Muscle layer of colon (tissue), 2 donors: ENCODE results near the gene WDR82.

Experiments
- H3K27ac ChIP-seq: one replicate; pipeline ENCODE4 v1.7.0; 2013; ENCODE audit warnings: low read depth, mild to moderate bottlenecking, low read length, moderate library complexity
- H3K27me3 ChIP-seq, 2 donors: one replicate each; pipeline ENCODE4 v1.7.0; 2013; ENCODE audit warnings: low read length in 2 of 2, mild to moderate bottlenecking in 2 of 2; ENCODE audit not compliant: insufficient read depth in 2 of 2, control insufficient read depth in 1 of 2
- H3K36me3 ChIP-seq: one replicate; pipeline ENCODE4 v1.7.0; 2013; ENCODE audit warnings: mild to moderate bottlenecking, low read length; ENCODE audit not compliant: insufficient read depth
- H3K4me1 ChIP-seq: one replicate; pipeline ENCODE4 v1.7.0; 2013; ENCODE audit warnings: mild to moderate bottlenecking, low read length; ENCODE audit not compliant: insufficient read depth
- H3K4me3 ChIP-seq, 2 donors: one replicate each; pipeline ENCODE4 v1.7.0; 2013; ENCODE audit warnings: low read length in 2 of 2, low read depth in 1 of 2, mild to moderate bottlenecking in 1 of 2, moderate library complexity in 1 of 2
- H3K9ac ChIP-seq: one replicate; pipeline ENCODE4 v1.7.0; 2013; ENCODE audit warnings: low read length
- H3K9me3 ChIP-seq: one replicate; pipeline ENCODE4 v1.7.0; 2013; ENCODE audit warnings: mild to moderate bottlenecking, low read length
- donor health status: abdominal sarcoma.
- donor health status: Adenocarcinoma of cecum.

The WDR82 gene

GRCh38 chr3:52317208-52318000 lies 39.0 kb upstream of the WDR82 start:
- H3K27ac ChIP-seq, result no peak overlapping the region
- no peaks in the 10 kb centered on the region for H3K36me3 ChIP-seq
- peak overlapping the region in 1 of 2 donors; percentile 63 for H3K4me3 ChIP-seq
- no peak overlapping the region for H3K9ac ChIP-seq
- no peaks in the 10 kb centered on the region for H3K9me3 ChIP-seq
- no peaks in the 10 kb centered on the region for H3K27me3 ChIP-seq
- no peaks in the 10 kb centered on the region for H3K4me1 ChIP-seq

- H3K4me1 ChIP-seq, result no peaks in the 10 kb centered on the region
- no peak within 1 kb of the TSS for H3K27ac ChIP-seq
- no peaks in the 10 kb centered on the region for H3K27me3 ChIP-seq
- H3K9me3 ChIP-seq, result no peaks in the 10 kb centered on the region
- peak within 1 kb of the TSS in 1 of 2 donors; percentile 63 for H3K4me3 ChIP-seq
- no peaks in the 10 kb centered on the region for H3K36me3 ChIP-seq
- no peak within 1 kb of the TSS for H3K9ac ChIP-seq
These were observed 37.7 kb upstream of the WDR82 start, which contains the start of gene DNAH1 for GRCh38 chr3:52315977-52316764. Gene DNAH1 (plus strand): TSS chr3:52316319. CDS start chr3:52322443, 6,124 bp downstream.

- Histone ChIP-seq H3K36me3 (no peaks in the 10 kb centered on the region), H3K27me3 (no peaks in the 10 kb centered on the region), H3K4me3 (no peak overlapping the region), H3K27ac (no peak overlapping the region), H3K9me3 (no peaks in the 10 kb centered on the region), H3K9ac (no peak overlapping the region), H3K4me1 (no peaks in the 10 kb centered on the region)
These were observed 36.6 kb upstream of the WDR82 start for GRCh38 chr3:52315006-52315405.

- Histone ChIP-seq H3K9me3 (no peaks in the 10 kb centered on the region), H3K9ac (no peak overlapping the region), H3K27ac (no peak overlapping the region), H3K36me3 (no peaks in the 10 kb centered on the region), H3K27me3 (no peaks in the 10 kb centered on the region), H3K4me3 (no peak overlapping the region), H3K4me1 (no peaks in the 10 kb centered on the region)
These were observed 36.0 kb upstream of the WDR82 start for GRCh38 chr3:52314489-52314888.

GRCh38 chr3:52313774-52314188 lies 35.3 kb upstream of the WDR82 start:
- H3K27ac ChIP-seq, result no peak overlapping the region
- no peak overlapping the region for H3K9ac ChIP-seq
- H3K4me1 ChIP-seq, result no peaks in the 10 kb centered on the region
- no peaks in the 10 kb centered on the region for H3K9me3 ChIP-seq
- H3K4me3 ChIP-seq, result no peak overlapping the region
- H3K27me3 ChIP-seq, result no peaks in the 10 kb centered on the region
- no peaks in the 10 kb centered on the region for H3K36me3 ChIP-seq

GRCh38 chr3:52313188-52313773 lies 34.8 kb upstream of the WDR82 start:
- Histone ChIP-seq H3K27ac (no peak overlapping the region), H3K36me3 (no peaks in the 10 kb centered on the region), H3K9me3 (no peaks in the 10 kb centered on the region), H3K4me1 (no peaks in the 10 kb centered on the region), H3K4me3 (no peak overlapping the region), H3K27me3 (no peaks in the 10 kb centered on the region), H3K9ac (no peak overlapping the region)

- no peak overlapping the region for H3K9ac ChIP-seq
- no peaks in the 10 kb centered on the region for H3K9me3 ChIP-seq
- H3K27me3 ChIP-seq, result no peaks in the 10 kb centered on the region
- no peak overlapping the region for H3K4me3 ChIP-seq
- H3K36me3 ChIP-seq, result no peaks in the 10 kb centered on the region
- H3K4me1 ChIP-seq, result no peaks in the 10 kb centered on the region
- H3K27ac ChIP-seq, result no peak overlapping the region
These were observed 33.2 kb upstream of the WDR82 start for GRCh38 chr3:52311576-52312119.

- no peak overlapping the region for H3K27ac ChIP-seq
- no peak overlapping the region for H3K4me3 ChIP-seq
- H3K4me1 ChIP-seq, result no peaks in the 10 kb centered on the region
- H3K27me3 ChIP-seq, result no peaks in the 10 kb centered on the region
- H3K9ac ChIP-seq, result no peak overlapping the region
- H3K9me3 ChIP-seq, result no peaks in the 10 kb centered on the region
- H3K36me3 ChIP-seq, result no peaks in the 10 kb centered on the region
These were observed 32.6 kb upstream of the WDR82 start for GRCh38 chr3:52310861-52311575.

GRCh38 chr3:52308308-52308707 lies 29.9 kb upstream of the WDR82 start:
- Histone ChIP-seq H3K9me3 (no peaks in the 10 kb centered on the region), H3K36me3 (no peaks in the 10 kb centered on the region), H3K9ac (no peak overlapping the region), H3K4me3 (no peak overlapping the region), H3K4me1 (no peaks in the 10 kb centered on the region), H3K27me3 (no peaks in the 10 kb centered on the region), H3K27ac (no peak overlapping the region)

GRCh38 chr3:52306978-52307377 lies 28.5 kb upstream of the WDR82 start:
- H3K9me3 ChIP-seq, result no peaks in the 10 kb centered on the region
- H3K4me3 ChIP-seq, result no peak overlapping the region
- H3K9ac ChIP-seq, result no peak overlapping the region
- no peak overlapping the region for H3K27ac ChIP-seq
- H3K27me3 ChIP-seq, result no peaks in the 10 kb centered on the region
- H3K4me1 ChIP-seq, result no peaks in the 10 kb centered on the region
- H3K36me3 ChIP-seq, result no peaks in the 10 kb centered on the region

- Histone ChIP-seq H3K9ac (no peak overlapping the region), H3K27me3 (no peaks in the 10 kb centered on the region), H3K4me3 (no peak overlapping the region), H3K9me3 (no peaks in the 10 kb centered on the region), H3K4me1 (no peaks in the 10 kb centered on the region), H3K27ac (no peak overlapping the region), H3K36me3 (no peaks in the 10 kb centered on the region)
These were observed 27.5 kb upstream of the WDR82 start for GRCh38 chr3:52305926-52306325.
